NCI-H524 treated with DMSO at 0.1 percent for 48 hours (cell line): ENCODE measurements around the gene TMEM266.

Source experiments
- DNase-seq: peaks from one replicate; lab custom pipeline; 2025; lab: John Stamatoyannopoulos, UW

TMEM266 gene

GRCh38 chr15:76185716-76186115 is 125.9 kb downstream of the TMEM266 start:
- DNase-seq, result peak; percentile 29

GRCh38 chr15:76187163-76187562 is 127.4 kb downstream of the TMEM266 start:
- no peak for DNase-seq

GRCh38 chr15:76189106-76189505 is 129.3 kb downstream of the TMEM266 start:
- no peak for DNase-seq

GRCh38 chr15:76190070-76190564 is 130.3 kb downstream of the TMEM266 start:
- no peak for DNase-seq

- DNase-seq, result peak; percentile 30
Observed at GRCh38 chr15:76190751-76191538, 131.2 kb downstream of the TMEM266 start.

- no peak for DNase-seq
Observed at GRCh38 chr15:76191539-76192244, 131.9 kb downstream of the TMEM266 start.

- no peak for DNase-seq
Observed at GRCh38 chr15:76192715-76193114, 132.9 kb downstream of the TMEM266 start.

- DNase-seq, result no peak
Observed at GRCh38 chr15:76193934-76194333, 134.1 kb downstream of the TMEM266 start.

- DNase-seq, result no peak
Observed at GRCh38 chr15:76195506-76196268, 135.9 kb downstream of the TMEM266 start.

GRCh38 chr15:76196269-76197231 is 136.8 kb downstream of the TMEM266 start:
- DNase-seq, result no peak

- no peak for DNase-seq
Observed at GRCh38 chr15:76197703-76198455, 138.1 kb downstream of the TMEM266 start.

GRCh38 chr15:76198456-76199105 is 138.8 kb downstream of the TMEM266 start:
- no peak for DNase-seq

GRCh38 chr15:76199106-76200082 is 139.6 kb downstream of the TMEM266 start:
- no peak for DNase-seq

GRCh38 chr15:76200083-76200465 is 140.3 kb downstream of the TMEM266 start:
- no peak for DNase-seq

- DNase-seq, result no peak
Observed at GRCh38 chr15:76200641-76201105, 140.9 kb downstream of the TMEM266 start.

- DNase-seq, result no peak
Observed at GRCh38 chr15:76201536-76202255, 141.9 kb downstream of the TMEM266 start.

- DNase-seq, result no peak
Observed at GRCh38 chr15:76203346-76204108, 143.7 kb downstream of the TMEM266 start.
